HepG2 (cell line): ENCODE data around the gene GLYATL3. TPM values are rescaled to one million over a fixed set of nuclear protein-coding genes. Genes with fewer than 3 reads are reported as not detected.
A peak's percentile ranks its signal among the peaks of the same experiment; 100 is the strongest.

Experiments used
- ATAC-seq: fragments of 200-7000 bp; cut with Tn5 transposase; 3 replicates; pipeline ENCODE4 v1.9.1; 2020; ENCODE audit warnings: mild to moderate bottlenecking, moderate library complexity
- BruUV-seq: library from RNA; stranded (reverse); fragments of 400-500 nt; replicated peaks from 2 replicates; lab custom pipeline; 2021; lab: Mats Ljungman, UMichigan
- CTCF ChIA-PET: fragments of 300-600 bp; formaldehyde crosslinking; extraction: SDS; loops from one replicate; lab custom pipeline; 2021; ENCODE audit warnings: low total read pairs, inconsistent platforms, low intra/inter-chr PET ratio; lab: Yijun Ruan, JAX
- POLR2A ChIA-PET: fragments of 350-600 bp; sonication (Branson Sonifier 250); formaldehyde crosslinking; loops from one replicate; lab custom pipeline; 2020; ENCODE audit warnings: antibody characterized with exemption, inconsistent platforms; lab: Yijun Ruan, JAX
- DNase-seq: peaks from one replicate; pipeline ENCODE4 v3.0.0-alpha.2; 2015; ENCODE audit warnings: low spot score
- FAIRE-seq: peaks from 3 replicates; lab custom pipeline; 2011; peaks lifted over from hg19 to GRCh38; lab: Jason Lieb, UNC
- H2AFZ ChIP-seq: one replicate; pipeline ENCODE4 v1.6.1; 2011; ENCODE audit warnings: low read length, inconsistent platforms
- H3K27ac ChIP-seq: fragments of 300-600 bp; 3 replicates; pipeline ENCODE4 v1.8.0; 2011; ENCODE audit warnings: mixed run types, mild to moderate bottlenecking, mixed read lengths, low read length, inconsistent platforms; ENCODE audit not compliant: insufficient read depth; ENCODE audit errors: extremely low read length
- H3K27me3 ChIP-seq, 2 experiments: fragments of 200-600 bp in 1 of 2; 2 replicates in 1 of 2; 3 replicates in 1 of 2; pipeline versions ENCODE4 v1.6.0 to v1.8.0; 2011; ENCODE audit warnings: low read length in 2 of 2, mild to moderate bottlenecking in 2 of 2, moderate library complexity in 2 of 2, inconsistent platforms in 1 of 2; ENCODE audit not compliant: insufficient read depth in 2 of 2, control insufficient read depth in 1 of 2
- H3K36me3 ChIP-seq, 2 experiments: fragments of 200-600 bp in 1 of 2; replicated peaks in 1 of 2; 2 replicates in 1 of 2; 3 replicates in 1 of 2; pipeline versions ENCODE4 v1.5.1 to v1.8.0; 2011; ENCODE audit warnings: low read length in 2 of 2, inconsistent platforms in 1 of 2; ENCODE audit not compliant: insufficient read depth in 2 of 2, control insufficient read depth in 1 of 2
- H3K4me1 ChIP-seq: 2 replicates; pipeline ENCODE4 v1.5.1; 2012; ENCODE audit warnings: low read length, inconsistent platforms; ENCODE audit not compliant: insufficient read depth
- H3K4me2 ChIP-seq: 2 replicates; pipeline ENCODE4 v1.6.0; 2011; ENCODE audit warnings: low read depth, low read length, inconsistent platforms
- H3K4me3 ChIP-seq, 3 experiments: fragments of 200-600 bp in 1 of 3; sonication (generic), shearing (Covaris generic) in 1 of 3; replicated peaks in 1 of 3; 2 replicates each; pipeline ENCODE4 v1.5.1; 2011 to 2016; ENCODE audit warnings: low read length in 3 of 3, inconsistent platforms in 2 of 3, low read depth in 2 of 3, mild to moderate bottlenecking in 2 of 3, control low read depth in 1 of 3, mixed read lengths in 1 of 3; ENCODE audit not compliant: insufficient read depth in 1 of 3
- H3K79me2 ChIP-seq: one replicate; pipeline ENCODE4 v1.6.1; 2011; ENCODE audit warnings: low read length, inconsistent platforms; ENCODE audit not compliant: insufficient read depth
- H3K9ac ChIP-seq: 2 replicates; pipeline ENCODE4 v1.6.0; 2011; ENCODE audit warnings: mild to moderate bottlenecking, low read depth, low read length, inconsistent platforms; ENCODE audit not compliant: insufficient read depth
- H3K9me3 ChIP-seq: 2 replicates; pipeline ENCODE4 v1.5.1; 2012; ENCODE audit warnings: mild to moderate bottlenecking, low read length
- H4K20me1 ChIP-seq: 2 replicates; pipeline ENCODE4 v1.6.0; 2011; ENCODE audit warnings: inconsistent platforms, mild to moderate bottlenecking, low read length, moderate library complexity; ENCODE audit not compliant: insufficient read depth
- ADNP ChIP-seq: sonication (generic); formaldehyde crosslinking; IDR thresholded peaks from 2 replicates; pipeline ENCODE4 v1.4.0; 2020; ENCODE audit warnings: missing genetic modification reagents
- ARID2 ChIP-seq: sonication (generic); formaldehyde crosslinking; IDR thresholded peaks from 2 replicates; pipeline ENCODE4 v1.8.1; 2022; ENCODE audit warnings: mild to moderate bottlenecking, missing genetic modification reagents, borderline replicate concordance
- CBX2 ChIP-seq, 2 experiments: fragments of 200-600 bp in 1 of 2; sonication (generic); formaldehyde crosslinking in 1 of 2; IDR thresholded peaks; 2 replicates each; pipeline versions ENCODE4 v1.7.0 to v1.8.1; 2018 to 2022; ENCODE audit warnings: low read depth in 2 of 2, low read length in 1 of 2, mild to moderate bottlenecking in 1 of 2, missing genetic modification reagents in 1 of 2
- FOXA1 ChIP-seq, 2 experiments: fragments of 450-650 bp in 1 of 2; sonication (generic) in 1 of 2; formaldehyde crosslinking in 1 of 2; IDR thresholded peaks; 2 replicates each; pipeline versions ENCODE4 v1.4.0 to v1.6.1; 2016 to 2020; ENCODE audit warnings: missing genetic modification reagents in 1 of 2
- FOXA3 ChIP-seq: IDR thresholded peaks from 2 replicates; pipeline ENCODE4 v1.6.1; 2016; ENCODE audit warnings: missing genetic modification reagents, missing compliant biosample characterization
- FOXK1 ChIP-seq: sonication (generic); formaldehyde crosslinking; IDR thresholded peaks from 2 replicates; pipeline ENCODE4 v1.4.0; 2020; ENCODE audit warnings: low read depth, missing genetic modification reagents, borderline replicate concordance
- KMT2A ChIP-seq: sonication (generic); formaldehyde crosslinking; IDR thresholded peaks from 2 replicates; pipeline ENCODE4 v1.4.0; 2020; ENCODE audit warnings: missing genetic modification reagents
- ZC3H4 ChIP-seq: sonication (generic); formaldehyde crosslinking; IDR thresholded peaks from 2 replicates; pipeline ENCODE4 v1.4.0; 2020; ENCODE audit warnings: missing genetic modification reagents, borderline replicate concordance
- ZNF251 ChIP-seq: sonication (generic); formaldehyde crosslinking; IDR thresholded peaks from 2 replicates; pipeline ENCODE4 v1.9.0; 2021; ENCODE audit warnings: mild to moderate bottlenecking, missing genetic modification reagents
- WGBS: methylation state at CpG from one replicate; pipeline ENCODE4 v1.1.6; 2017; ENCODE audit warnings: low lambda C conversion rate; 5-methylcytosine and 5-hydroxymethylcytosine counted together
- in situ Hi-C: cut with HindIII; loops from 2 replicates; pipeline ENCODE4 v1.10.0; 2017; ENCODE audit warnings: low pct_unique_long_range_greater_than_20kb; ENCODE audit not compliant: extremely low pct_ligation_motif_present
- intact Hi-C: fragments of 100-400 bp; cut with micrococcal nuclease; formaldehyde crosslinking; loops from one replicate; pipeline ENCODE4 v1.10.0; 2022; ENCODE audit not compliant: unreplicated experiment
- polyA plus RNA-seq, 8 experiments: library from polyadenylated mRNA; depleted of rRNA in 3 of 8; stranded (reverse) in 7 of 8; unstranded in 1 of 8; fragments of >200 nt; fragmentation: Illumina TruSeq in 4 of 8; extraction: Trizol in 4 of 8; gene quantifications; 2 replicates each; pipeline versions ENCODE4 v1.2.1 to v1.2.3, GENCODE V29; 2011 to 2016; ENCODE audit warnings: low read depth in 4 of 8, missing spikeins in 1 of 8, mixed read lengths in 1 of 8; ENCODE audit not compliant: insufficient read depth in 1 of 8
- total RNA-seq, 5 experiments: library from RNA; depleted of rRNA; stranded (reverse); fragments of >200 nt; fragmentation: Illumina TruSeq; extraction: Trizol; gene quantifications; 2 replicates each; pipeline ENCODE4 v1.2.3, GENCODE V29; 2016; ENCODE audit warnings: low read depth in 1 of 5
- TF ChIP-seq, protein P1 (sequence below): IDR thresholded peaks from 2 replicates; pipeline ENCODE4 v1.6.1; 2012; ENCODE audit warnings: low read depth, low read length, improper control_type of control experiment
- TF ChIP-seq, protein P2 (sequence below): sonication (generic); formaldehyde crosslinking; IDR thresholded peaks from 2 replicates; pipeline ENCODE4 v1.5.0; 2020; ENCODE audit warnings: mild to moderate bottlenecking, missing genetic modification reagents, moderate library complexity

The GLYATL3 gene
- total and polyA plus RNA-seq, 2 of the 13 experiments (the other 11 are each of a cell fraction or from before 2014, with no cell fraction given) = 0.05 TPM; not detected in 1

DNA sequence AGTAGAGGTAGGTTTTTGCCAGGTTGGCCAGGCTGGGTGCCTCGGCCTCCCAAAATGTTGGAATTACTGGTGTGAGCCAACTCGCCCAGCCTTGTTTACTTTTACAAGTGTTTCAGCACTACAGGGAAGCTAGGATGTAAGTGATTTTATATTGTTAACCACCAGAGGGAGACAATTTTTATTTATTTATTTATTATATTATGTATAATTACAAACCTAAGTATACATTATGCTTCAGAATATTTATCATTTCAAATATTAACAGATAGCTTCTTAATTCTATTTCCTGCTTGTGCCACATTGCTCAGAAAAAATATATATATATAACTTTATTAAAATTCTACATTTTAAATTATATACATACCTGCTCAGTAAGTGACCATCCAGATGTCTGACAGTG is 46.5 kb upstream of the GLYATL3 start:
- WGBS = 94% methylated on average over 2 of the region's 2 CpGs
- no peak for TF ChIP-seq ADNP
- no peak for TF ChIP-seq ARID2 (CRISPR knock-in tag)
- TF ChIP-seq FOXK1 (CRISPR knock-in tag) = peak; percentile 30; the same call in 1 of the 2 replicates
- TF ChIP-seq KMT2A (CRISPR knock-in tag) = no peak
- TF ChIP-seq ZC3H4 (CRISPR knock-in tag) = no peak
- TF ChIP-seq FOXA3 (CRISPR knock-in tag) = peak; percentile 74
- TF ChIP-seq, protein P1, sequence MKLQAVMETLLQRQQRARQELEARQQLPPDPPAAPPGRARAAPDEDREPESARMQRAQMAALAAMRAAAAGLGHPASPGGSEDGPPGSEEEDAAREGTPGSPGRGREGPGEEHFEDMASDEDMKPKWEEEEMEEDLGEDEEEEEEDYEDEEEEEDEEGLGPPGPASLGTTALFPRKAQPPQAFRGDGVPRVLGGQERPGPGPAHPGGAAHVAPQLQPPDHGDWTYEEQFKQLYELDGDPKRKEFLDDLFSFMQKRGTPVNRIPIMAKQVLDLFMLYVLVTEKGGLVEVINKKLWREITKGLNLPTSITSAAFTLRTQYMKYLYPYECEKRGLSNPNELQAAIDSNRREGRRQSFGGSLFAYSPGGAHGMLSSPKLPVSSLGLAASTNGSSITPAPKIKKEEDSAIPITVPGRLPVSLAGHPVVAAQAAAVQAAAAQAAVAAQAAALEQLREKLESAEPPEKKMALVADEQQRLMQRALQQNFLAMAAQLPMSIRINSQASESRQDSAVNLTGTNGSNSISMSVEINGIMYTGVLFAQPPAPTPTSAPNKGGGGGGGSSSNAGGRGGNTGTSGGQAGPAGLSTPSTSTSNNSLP = peak; percentile 42; the same call in 1 of the 2 replicates
- TF ChIP-seq FOXA1 (IDR thresholded peaks at IDR 0.05) = no peak
- peak; percentile 82 for TF ChIP-seq FOXA1 (CRISPR knock-in tag; IDR thresholded peaks at IDR 0.05)
- TF ChIP-seq, protein P2, sequence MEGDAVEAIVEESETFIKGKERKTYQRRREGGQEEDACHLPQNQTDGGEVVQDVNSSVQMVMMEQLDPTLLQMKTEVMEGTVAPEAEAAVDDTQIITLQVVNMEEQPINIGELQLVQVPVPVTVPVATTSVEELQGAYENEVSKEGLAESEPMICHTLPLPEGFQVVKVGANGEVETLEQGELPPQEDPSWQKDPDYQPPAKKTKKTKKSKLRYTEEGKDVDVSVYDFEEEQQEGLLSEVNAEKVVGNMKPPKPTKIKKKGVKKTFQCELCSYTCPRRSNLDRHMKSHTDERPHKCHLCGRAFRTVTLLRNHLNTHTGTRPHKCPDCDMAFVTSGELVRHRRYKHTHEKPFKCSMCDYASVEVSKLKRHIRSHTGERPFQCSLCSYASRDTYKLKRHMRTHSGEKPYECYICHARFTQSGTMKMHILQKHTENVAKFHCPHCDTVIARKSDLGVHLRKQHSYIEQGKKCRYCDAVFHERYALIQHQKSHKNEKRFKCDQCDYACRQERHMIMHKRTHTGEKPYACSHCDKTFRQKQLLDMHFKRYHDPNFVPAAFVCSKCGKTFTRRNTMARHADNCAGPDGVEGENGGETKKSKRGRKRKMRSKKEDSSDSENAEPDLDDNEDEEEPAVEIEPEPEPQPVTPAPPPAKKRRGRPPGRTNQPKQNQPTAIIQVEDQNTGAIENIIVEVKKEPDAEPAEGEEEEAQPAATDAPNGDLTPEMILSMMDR (CRISPR knock-in tag) = peak; percentile 21; the same call in 1 of the 2 replicates
- no peak for TF ChIP-seq ZNF251 (CRISPR knock-in tag)
- TF ChIP-seq CBX2 (IDR thresholded peaks at IDR 0.05; ENCODE audit: low read depth, low read length) = no peak
- no peak for TF ChIP-seq CBX2 (CRISPR knock-in tag; IDR thresholded peaks at IDR 0.05; ENCODE audit: low read depth)
- TF ChIP-seq, all 625 proteins: peak for 5
- no peak overlapping the region for H3K4me3 ChIP-seq
- CTCF ChIA-PET = interaction anchor here (0.6 to 2.3 kb wide), 4 partner anchors 17 to 396 kb away, joined by 3 to 11 read pairs (median 6); no protein-coding TSS in a partner anchor
- H2AFZ ChIP-seq = no peak overlapping the region
- in situ Hi-C loops = no loop called here
- peak; percentile 6 for DNase-seq
- intact Hi-C loops = loop anchor here (1.0 to 2.0 kb wide), 2 partner anchors 70 to 154 kb away; no protein-coding TSS in a partner anchor
- peak; percentile 60; the same call in 2 of the 3 replicates for ATAC-seq
- H3K27ac ChIP-seq = no peak overlapping the region
- no peaks in the 10 kb centered on the region for H3K27me3 ChIP-seq
- H3K4me2 ChIP-seq = no peak overlapping the region
- no peak for FAIRE-seq
- no peak overlapping the region for H3K9ac ChIP-seq
- no peaks in the 10 kb centered on the region for H3K79me2 ChIP-seq
- no peaks in the 10 kb centered on the region for H3K9me3 ChIP-seq
- H3K4me1 ChIP-seq = no peaks in the 10 kb centered on the region
- POLR2A ChIA-PET = no interaction called here
- no TSS peak for BruUV-seq
- peaks cover 4 to 35% of the 10 kb centered on the region in 2 experiments for H3K36me3 ChIP-seq
- no peaks in the 10 kb centered on the region for H4K20me1 ChIP-seq
